HG03558 (cell line): ENCODE data around the gene GALNT2.

Experiments
- ATAC-seq: cut with Tn5 transposase; IDR thresholded peaks from one replicate; pipeline ENCODE4 v1.9.1; 2021; ENCODE audit warnings: moderate number of reproducible peaks; ENCODE audit not compliant: unreplicated experiment; ENCODE audit errors: extremely low read depth

The GALNT2 gene

GRCh38 chr1:230066466-230067404 lies at the start of gene GALNT2:
TSS of gene GALNT2 (plus strand) at chr1:230067238. CDS start at chr1:230067281, 43 bp downstream.
- ATAC-seq = peak; percentile 75

GRCh38 chr1:230020451-230020850 lies 46.6 kb upstream of the GALNT2 start:
- ATAC-seq = no peak

- no peak for ATAC-seq
Measured at GRCh38 chr1:230022666-230023380, 44.2 kb upstream of the GALNT2 start.

- ATAC-seq = no peak
Measured at GRCh38 chr1:230025686-230026085, 41.4 kb upstream of the GALNT2 start.

GRCh38 chr1:230026139-230026538 lies 40.9 kb upstream of the GALNT2 start:
- ATAC-seq = no peak

- no peak for ATAC-seq
Measured at GRCh38 chr1:230026572-230026971, 40.5 kb upstream of the GALNT2 start.

GRCh38 chr1:230028602-230029223 lies 38.3 kb upstream of the GALNT2 start:
- ATAC-seq = no peak

GRCh38 chr1:230029244-230029941 lies 37.6 kb upstream of the GALNT2 start:
- no peak for ATAC-seq

- no peak for ATAC-seq
Measured at GRCh38 chr1:230030122-230030821, 36.8 kb upstream of the GALNT2 start.

GRCh38 chr1:230031131-230031530 lies 35.9 kb upstream of the GALNT2 start:
- no peak for ATAC-seq

GRCh38 chr1:230032516-230033281 lies 34.3 kb upstream of the GALNT2 start:
- no peak for ATAC-seq

- no peak for ATAC-seq
Measured at GRCh38 chr1:230037261-230037660, 29.8 kb upstream of the GALNT2 start.

- ATAC-seq = no peak
Measured at GRCh38 chr1:230040440-230040839, 26.6 kb upstream of the GALNT2 start.

- no peak for ATAC-seq
Measured at GRCh38 chr1:230043081-230043480, 24.0 kb upstream of the GALNT2 start.

GRCh38 chr1:230044729-230045128 lies 22.3 kb upstream of the GALNT2 start:
- no peak for ATAC-seq

GRCh38 chr1:230047114-230047865 lies 19.7 kb upstream of the GALNT2 start:
- no peak for ATAC-seq

- ATAC-seq = no peak
Measured at GRCh38 chr1:230048322-230048721, 18.7 kb upstream of the GALNT2 start.

GRCh38 chr1:230048922-230049321 lies 18.1 kb upstream of the GALNT2 start:
- ATAC-seq = no peak
